ENCODE data around the gene LILRA1.
"Not testable (repeated sequence)": the region's sequence is repeated elsewhere in the genome, so short reads cannot be mapped to it uniquely, and the experiment has no call there.

Gene LILRA1

DNA sequence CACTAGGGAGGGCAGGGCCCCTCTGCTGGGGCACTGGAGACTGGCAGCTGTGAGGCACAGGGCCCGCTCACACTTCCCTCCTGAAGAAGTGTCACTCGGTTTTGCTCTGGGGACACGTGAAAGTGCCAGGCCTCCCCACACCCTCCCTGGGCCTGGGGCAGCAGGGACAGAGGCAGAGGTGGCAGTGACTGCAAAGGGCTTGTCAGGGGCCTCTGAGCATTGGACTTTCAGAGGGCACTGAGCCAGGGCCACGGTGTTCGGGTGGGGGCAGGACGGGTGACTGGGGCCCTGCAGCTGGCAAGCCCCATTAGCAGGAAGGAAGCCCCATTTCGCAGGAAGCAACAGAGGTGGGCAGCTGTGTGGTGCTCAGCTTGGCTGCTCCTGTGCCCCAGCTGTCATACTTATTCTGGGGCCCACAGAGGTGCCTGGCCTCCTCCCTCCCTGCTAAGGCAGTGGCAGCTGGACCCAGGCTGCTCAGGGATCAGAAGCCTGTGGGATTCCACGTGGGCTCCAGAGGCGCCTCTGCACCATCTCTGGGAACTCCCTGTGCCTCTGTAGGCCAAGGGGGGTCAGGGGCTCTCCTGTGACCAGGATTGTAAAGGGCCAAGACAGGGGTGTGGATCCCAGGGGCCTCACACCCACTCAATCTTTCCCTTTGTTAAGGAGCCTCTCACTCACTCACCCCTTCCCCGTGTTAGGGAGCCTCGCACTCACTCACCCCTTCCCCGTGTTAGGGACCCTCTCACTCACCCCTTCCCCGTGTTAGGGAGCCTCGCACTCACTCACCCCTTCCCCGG is 31.7 kb downstream of the LILRA1 start:
- not testable (repeated sequence) for DNase-seq (ENCODE audit: low spot score)

DNA sequence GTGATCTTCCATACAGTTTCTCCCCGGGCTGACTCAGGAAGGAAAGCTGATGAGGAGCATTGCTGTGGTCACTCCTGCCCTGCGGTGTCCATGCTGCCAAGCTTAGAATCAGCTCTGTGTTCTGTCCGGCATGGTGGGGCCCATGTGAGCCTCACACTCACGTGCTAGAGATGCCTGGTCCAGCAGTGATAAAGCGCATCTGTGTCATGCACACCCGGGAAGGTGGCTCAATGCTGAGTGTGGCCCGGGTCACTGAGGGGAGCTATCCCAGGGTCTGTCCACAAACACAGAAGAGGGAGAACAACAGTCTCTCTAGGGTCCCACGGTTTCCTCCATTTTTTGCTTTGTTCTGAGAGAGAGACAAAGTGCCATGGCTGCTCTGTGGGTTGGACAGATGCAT is 33.3 kb downstream of the LILRA1 start:
- DNase-seq (ENCODE audit: low spot score), result no peak

DNA sequence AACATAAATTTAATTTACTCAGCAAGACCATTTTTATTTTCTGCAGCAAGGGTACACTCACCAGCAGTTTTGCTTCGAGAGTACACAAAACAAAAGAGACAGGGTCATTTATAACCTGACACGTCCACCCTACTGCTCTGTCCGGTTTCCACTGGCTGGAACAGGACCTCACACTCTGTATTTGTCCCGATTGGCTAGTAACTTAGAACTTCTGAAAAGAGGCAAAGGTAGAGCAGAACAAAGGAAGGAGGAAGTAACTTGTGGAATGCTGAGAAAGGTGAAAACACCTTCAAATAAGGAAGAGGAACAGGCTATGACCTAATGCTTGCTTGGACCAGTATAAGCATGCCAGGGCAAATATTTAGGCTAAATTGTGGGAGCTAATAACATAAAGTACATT is 34.5 kb downstream of the LILRA1 start:
- DNase-seq (ENCODE audit: low spot score), result not testable (repeated sequence)

DNA sequence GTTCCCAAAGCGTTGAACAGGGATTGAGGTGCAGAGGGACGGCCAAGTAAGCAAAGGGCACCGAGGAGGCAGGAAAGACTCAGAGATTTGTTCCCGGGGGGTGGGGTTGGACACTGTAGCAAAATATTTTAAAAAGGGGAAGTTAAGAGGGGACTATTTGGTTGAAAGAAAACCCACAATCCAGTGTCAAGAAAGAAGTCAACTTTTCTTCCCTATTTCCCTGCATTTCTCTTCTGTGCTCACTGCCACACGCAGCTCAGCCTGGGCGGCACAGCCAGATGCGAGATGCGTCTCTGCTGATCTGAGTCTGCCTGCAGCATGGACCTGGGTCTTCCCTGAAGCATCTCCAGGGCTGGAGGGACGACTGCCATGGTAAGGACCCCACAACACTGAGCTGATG is 36.8 kb downstream of the LILRA1 start, which contains the start of gene LILRB1:
LILRB1 (plus strand) TSS at position 223 of the 400 bp plus-strand sequence. CDS start 590 bp downstream, outside the sequence.
- not testable (repeated sequence) for DNase-seq (ENCODE audit: low spot score)

DNA sequence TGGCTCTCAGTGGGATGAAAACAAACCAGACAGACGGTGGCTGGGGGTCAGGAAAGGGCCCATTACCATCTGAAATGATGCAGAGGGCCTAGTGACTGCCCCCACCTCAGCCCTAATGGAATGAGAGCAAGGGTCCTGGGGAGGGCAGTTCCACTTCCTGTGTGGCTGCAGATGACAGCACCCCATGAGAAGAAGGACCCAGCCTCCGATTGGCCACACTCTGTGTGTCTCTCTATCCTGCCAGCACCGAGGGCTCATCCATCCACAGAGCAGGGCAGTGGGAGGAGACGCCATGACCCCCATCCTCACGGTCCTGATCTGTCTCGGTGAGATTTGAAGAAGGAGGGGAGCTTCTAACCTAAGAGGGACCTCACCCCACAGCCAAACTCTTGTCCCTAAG is 37.4 kb downstream of the LILRA1 start:
- no peak for DNase-seq (ENCODE audit: low spot score)

DNA sequence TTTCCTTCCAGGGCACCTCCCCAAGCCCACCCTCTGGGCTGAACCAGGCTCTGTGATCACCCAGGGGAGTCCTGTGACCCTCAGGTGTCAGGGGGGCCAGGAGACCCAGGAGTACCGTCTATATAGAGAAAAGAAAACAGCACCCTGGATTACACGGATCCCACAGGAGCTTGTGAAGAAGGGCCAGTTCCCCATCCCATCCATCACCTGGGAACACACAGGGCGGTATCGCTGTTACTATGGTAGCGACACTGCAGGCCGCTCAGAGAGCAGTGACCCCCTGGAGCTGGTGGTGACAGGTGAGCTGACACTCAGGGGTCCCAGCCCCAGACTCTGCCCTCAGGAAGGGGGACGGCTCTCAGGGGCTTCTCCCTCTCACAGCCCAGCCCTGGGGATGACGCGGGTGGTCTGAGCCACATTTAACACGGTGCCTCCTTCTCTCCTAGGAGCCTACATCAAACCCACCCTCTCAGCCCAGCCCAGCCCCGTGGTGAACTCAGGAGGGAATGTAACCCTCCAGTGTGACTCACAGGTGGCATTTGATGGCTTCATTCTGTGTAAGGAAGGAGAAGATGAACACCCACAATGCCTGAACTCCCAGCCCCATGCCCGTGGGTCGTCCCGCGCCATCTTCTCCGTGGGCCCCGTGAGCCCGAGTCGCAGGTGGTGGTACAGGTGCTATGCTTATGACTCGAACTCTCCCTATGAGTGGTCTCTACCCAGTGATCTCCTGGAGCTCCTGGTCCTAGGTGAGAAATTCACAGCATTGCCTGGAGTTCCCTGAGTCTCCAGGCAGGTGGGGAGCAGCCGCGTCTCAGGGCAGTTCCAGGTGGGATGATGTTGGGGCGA is 38.3 kb downstream of the LILRA1 start:
- DNase-seq (ENCODE audit: low spot score), result not testable (repeated sequence)

DNA sequence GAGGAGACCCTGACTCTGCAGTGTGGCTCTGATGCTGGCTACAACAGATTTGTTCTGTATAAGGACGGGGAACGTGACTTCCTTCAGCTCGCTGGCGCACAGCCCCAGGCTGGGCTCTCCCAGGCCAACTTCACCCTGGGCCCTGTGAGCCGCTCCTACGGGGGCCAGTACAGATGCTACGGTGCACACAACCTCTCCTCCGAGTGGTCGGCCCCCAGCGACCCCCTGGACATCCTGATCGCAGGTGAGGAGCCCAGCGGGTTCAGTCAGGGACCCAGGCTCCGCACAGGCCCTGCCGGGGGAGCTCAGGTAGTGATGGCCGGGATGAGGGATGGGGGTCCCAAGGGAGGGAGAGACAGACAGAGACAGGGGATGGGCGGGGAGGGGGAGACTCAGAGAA is 39.1 kb downstream of the LILRA1 start:
- DNase-seq (ENCODE audit: low spot score), result not testable (repeated sequence)

DNA sequence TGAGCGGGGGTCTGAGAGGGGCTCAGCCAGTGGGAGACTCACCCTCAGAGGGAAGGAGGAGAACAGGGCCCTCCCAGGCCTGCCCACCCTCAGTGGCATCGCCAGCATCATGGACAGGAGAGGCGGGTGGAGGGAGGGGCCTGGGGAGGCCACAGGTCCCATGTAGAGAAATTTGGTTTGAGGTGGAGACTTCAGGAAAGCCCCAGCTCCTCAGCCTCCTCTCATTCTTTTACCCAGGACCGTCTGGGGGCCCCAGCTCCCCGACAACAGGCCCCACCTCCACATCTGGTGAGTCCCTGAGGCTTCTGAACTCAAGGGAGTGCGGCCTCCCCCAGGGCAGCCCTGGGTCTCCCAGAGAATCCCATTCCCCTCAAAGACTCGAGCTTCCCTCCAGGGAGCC is 40.0 kb downstream of the LILRA1 start:
- no peak for DNase-seq (ENCODE audit: low spot score)

DNA sequence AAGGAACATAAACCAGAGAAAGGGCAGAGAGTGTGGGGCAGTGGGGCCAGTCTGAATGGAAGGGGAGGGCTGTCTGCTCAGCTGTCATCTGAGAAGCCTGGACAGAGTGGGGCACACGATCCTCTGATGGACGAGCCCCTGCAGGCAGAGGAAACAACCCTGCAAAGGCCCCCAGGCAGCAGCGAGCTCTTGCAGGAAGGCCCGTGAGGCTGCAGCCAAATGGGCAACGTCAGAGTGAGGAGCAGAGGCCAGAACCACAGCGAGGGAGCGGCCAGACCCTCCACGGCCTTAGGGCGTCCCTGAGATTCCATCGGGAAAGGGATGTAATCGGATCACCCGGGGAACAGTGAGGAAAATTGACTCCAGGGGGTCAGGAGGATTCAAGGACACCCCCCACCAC is 42.6 kb downstream of the LILRA1 start:
- not testable (repeated sequence) for DNase-seq (ENCODE audit: low spot score)

DNA sequence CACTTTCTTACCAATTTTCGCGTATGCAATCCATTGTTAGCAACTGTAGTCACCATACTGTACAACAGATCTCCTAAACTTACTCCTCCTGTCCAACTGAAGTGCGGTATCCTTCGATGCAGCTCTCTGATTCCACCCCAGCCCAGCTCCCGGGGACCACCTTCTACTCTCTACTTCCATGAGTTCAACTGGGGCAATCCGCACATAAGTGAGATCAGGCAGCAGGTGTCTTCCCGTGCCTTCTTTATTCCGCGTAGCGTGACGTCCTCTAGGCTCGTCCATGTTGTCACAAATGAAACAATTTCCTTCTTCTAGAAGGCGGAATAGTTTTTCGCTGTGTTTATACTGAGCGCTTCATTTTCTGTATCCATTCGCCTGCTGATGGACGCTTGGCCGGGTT is 45.3 kb downstream of the LILRA1 start:
- no peak for DNase-seq (ENCODE audit: low spot score)

DNA sequence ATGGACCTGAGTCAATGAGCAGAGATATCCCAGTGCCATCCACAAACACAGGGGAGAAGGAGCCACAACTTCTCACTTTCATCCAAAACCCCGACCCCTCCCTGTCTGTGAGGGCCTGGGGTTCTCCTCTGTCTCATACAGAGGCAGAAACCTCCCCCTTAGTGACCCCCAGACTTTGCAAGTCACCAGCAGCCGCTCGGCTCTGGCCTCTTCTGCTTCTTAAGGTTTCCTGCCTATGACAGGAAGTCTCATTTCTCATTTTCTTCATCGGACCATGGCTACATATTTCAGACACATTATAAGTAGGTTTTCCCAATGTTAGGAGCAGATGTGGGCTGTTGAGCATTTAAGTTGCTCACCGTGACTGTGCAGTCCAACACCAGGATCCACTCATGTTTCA is 49.5 kb downstream of the LILRA1 start:
- DNase-seq (ENCODE audit: low spot score), result not testable (repeated sequence)

DNA sequence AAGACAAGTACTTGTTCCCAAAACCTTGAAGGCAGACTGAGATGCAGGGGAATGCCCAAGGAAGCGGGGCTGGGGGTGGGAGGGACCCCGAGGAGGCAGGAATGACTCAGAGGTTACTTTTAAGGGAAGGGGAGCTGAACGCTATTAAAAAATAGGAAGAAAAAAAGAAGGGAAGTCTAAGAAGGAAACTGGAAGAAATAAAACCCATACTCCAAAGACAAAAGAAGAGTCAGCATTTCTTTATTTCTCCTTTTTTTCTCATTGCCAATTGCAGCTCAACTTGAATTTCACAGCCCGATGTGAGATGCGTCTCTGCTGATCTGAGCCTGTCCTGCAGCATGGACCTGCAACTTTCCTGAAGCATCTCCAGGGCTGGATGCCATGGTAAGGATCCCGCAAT is 50.2 kb downstream of the LILRA1 start:
- DNase-seq (ENCODE audit: low spot score), result not testable (repeated sequence)

DNA sequence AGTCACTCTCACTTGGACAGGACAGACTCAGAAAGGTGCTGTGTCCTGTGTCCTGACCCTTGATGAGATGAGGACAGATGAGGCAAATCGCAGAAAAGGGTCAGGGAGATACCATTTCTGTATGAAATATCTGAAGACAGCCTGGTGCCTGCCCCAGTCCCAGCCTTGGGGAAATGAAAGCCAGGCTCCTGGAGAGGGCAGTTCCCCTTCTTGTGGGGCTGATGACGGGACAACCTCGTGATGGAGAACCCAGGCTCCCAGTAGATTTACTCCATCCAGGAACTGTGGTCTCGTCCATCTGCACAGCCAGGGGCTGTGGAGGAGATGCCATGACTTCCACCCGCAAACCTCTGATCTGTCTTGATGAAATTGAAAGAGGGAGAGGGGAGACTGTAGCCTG is 50.6 kb downstream of the LILRA1 start:
- DNase-seq (ENCODE audit: low spot score), result no peak

DNA sequence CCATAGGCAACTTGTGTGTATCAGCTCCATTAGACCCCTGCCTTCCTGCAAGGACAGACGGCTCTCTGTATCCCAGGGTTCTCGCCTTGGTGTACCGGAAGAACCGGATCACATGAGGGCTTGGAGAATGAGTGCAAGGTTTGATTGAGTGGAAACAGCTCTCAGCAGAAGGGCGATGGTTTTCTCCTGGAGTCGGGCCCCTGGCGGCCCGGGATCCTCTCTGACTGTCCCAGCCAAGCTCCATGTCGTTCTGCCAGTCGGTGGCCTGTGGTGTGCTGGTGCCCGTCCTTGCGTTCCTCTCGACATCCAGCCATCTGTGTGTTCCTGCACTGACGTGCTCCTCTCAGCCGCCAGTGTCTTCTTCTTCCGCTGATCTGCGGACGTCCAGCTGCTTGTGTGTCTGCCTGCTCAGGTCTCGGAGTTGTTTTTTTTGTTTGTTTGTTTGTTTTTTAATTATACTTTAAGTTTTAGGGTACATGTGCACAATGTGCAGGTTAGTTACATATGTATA is 53.0 kb downstream of the LILRA1 start:
- DNase-seq (ENCODE audit: low spot score), result no peak

DNA sequence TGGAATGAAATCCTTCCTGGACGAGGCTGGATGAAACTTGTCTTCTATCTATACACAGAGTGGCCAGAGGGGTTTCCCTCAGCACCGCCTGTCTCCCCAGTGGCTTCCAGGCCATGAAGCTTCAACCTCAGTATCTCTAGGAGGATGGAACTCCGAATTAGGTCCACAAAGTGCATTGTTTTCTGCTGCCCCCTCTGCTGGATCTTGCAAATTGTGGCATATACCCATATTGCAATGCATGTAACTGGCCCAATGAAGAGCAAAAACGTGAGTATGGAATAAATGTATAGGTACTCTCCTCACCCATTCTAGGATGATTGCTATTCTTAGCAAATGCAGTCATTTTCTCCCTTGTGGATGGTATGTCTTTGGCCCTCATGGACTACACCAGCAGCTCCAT is 54.7 kb downstream of the LILRA1 start:
- no peak for DNase-seq (ENCODE audit: low spot score)

DNA sequence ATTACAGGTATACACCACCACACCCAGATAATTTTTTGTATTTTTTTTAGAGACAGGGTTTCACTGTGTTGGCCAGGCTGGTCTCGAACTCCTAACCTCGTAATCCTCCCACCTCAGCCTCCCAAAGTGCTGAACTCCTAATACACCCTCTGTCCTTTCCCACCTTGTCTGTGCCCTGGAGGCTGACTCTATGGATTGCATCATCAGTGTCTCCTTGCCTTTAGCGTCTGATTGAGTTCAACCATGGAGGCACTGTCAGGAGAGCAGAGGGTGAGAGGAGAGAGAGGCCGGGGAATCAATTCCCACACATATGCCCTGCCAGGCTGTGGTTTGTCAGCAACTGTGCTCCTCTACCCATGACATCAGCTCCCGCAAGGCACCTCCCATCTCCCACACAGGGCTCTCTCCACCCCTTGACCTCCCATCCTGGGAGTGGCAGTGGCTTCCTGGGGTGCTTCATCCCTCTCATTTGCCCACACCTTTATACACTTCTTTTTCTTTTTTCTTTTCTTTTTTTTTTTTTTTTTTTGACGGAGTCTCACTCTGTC is 56.8 kb downstream of the LILRA1 start:
- no peak for DNase-seq (ENCODE audit: low spot score)
